Spleen (tissue), 7 donors: Measurements from ENCODE around the gene TOR4A.

Experiments
- POLR2A ChIP-seq, 3 donors: fragments of 450-650 bp; IDR thresholded peaks; one replicate each; pipeline ENCODE4 v1.5.1; 2017; ENCODE audit warnings: antibody characterized with exemption in 3 of 3, mild to moderate bottlenecking in 1 of 3
- TF ChIP-seq, protein P1 (sequence below), 11 experiments: fragments of 200-600 bp in 7 of 11; fragments of 450-650 bp in 4 of 11; sonication (generic) in 4 of 11; IDR thresholded peaks in 8 of 11; conservative IDR thresholded peaks in 3 of 11; 1 replicate in 7 of 11; 2 replicates in 4 of 11; pipeline versions ENCODE4 v1.4.0 to v1.8.0; 2016 to 2021; ENCODE audit warnings: antibody characterized with exemption in 11 of 11, inconsistent platforms in 4 of 11, mild to moderate bottlenecking in 1 of 11
- donor health status: DM: no; HTN: no; CAD: no; lungs with moderate emphysema.
- donor health status: DM: no; HTN: no; CAD: no.
- donor health status: DM: no; HTN: no; CAD: no.

DNA sequence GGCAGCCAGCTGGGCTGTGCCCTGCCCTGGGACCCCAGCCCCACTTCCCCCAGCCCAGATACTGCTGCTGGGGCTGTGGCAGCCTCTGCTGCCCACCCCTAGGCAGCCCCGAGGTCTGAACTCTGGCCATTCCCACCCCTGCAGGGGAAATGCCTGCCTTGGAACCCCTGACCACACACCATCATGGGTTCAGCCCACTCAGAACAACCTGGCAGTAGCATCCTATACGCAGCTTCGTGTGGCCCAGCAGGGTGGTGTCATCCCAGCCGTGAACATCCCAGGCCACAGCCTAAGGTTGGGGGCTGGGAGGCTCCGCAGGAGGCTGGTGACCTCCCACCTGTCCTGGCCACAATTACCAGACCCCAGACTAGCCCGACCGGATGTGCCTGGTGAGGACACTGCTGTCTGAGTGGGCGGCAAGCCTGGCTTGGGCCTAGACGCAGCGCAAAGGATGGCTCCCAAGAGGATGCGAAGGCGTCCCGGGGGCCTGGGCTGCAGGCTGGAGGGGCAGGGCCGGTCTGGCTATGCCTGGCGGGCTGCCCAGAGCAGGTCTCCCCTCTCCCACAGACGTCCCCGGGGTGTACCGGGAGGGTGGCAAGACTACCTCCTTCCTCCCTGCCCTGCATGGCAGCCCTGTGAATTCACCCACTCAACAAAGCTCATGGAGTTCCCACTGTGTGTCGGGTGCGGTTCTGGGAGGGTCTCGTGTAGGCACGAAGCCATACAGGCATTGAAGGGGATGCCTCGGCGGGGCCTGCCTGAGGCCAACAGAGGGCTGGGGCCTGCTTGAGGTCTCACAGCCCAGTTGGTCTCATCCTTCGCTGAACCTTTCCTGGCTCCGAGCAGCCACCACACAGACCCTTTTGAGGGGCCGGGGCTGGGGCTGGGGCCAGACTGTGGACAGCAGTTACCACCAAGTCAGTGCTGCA is 48.3 kb upstream of the TOR4A start:
- TF ChIP-seq, protein P1, sequence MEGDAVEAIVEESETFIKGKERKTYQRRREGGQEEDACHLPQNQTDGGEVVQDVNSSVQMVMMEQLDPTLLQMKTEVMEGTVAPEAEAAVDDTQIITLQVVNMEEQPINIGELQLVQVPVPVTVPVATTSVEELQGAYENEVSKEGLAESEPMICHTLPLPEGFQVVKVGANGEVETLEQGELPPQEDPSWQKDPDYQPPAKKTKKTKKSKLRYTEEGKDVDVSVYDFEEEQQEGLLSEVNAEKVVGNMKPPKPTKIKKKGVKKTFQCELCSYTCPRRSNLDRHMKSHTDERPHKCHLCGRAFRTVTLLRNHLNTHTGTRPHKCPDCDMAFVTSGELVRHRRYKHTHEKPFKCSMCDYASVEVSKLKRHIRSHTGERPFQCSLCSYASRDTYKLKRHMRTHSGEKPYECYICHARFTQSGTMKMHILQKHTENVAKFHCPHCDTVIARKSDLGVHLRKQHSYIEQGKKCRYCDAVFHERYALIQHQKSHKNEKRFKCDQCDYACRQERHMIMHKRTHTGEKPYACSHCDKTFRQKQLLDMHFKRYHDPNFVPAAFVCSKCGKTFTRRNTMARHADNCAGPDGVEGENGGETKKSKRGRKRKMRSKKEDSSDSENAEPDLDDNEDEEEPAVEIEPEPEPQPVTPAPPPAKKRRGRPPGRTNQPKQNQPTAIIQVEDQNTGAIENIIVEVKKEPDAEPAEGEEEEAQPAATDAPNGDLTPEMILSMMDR (IDR thresholded peaks at IDR 0.05 in 8 of 11, conservative IDR thresholded peaks at IDR 0.05 in 3 of 11): no peak
- TF ChIP-seq POLR2A (IDR thresholded peaks at IDR 0.05): no peak
